Spleen (tissue), 11 donors: ENCODE measurements around the gene ITIH2. TPM values are rescaled to one million over a fixed set of nuclear protein-coding genes. Genes with fewer than 3 reads are reported as not detected.
"Not testable (repeated sequence)": the region's sequence is repeated elsewhere in the genome, so short reads cannot be mapped to it uniquely, and the experiment has no call there.

Experiments
- DNase-seq: peaks from one replicate; pipeline ENCODE4 v3.0.0-alpha.2; 2020
- H3K27ac ChIP-seq, 8 donors: fragments of 200-600 bp; sonication (generic) in 7 of 8; 1 replicate in 4 of 8; 2 replicates in 4 of 8; pipeline versions ENCODE4 v1.5.0 to v1.8.0; 2016 to 2021; ENCODE audit warnings: inconsistent platforms in 4 of 8, mild to moderate bottlenecking in 4 of 8, moderate library complexity in 1 of 8
- H3K27me3 ChIP-seq, 7 donors: fragments of 200-600 bp; sonication (generic) in 6 of 7; replicated peaks in 1 of 7; 1 replicate in 4 of 7; 2 replicates in 3 of 7; pipeline versions ENCODE4 v1.5.0 to v1.8.0; 2016 to 2021; ENCODE audit warnings: inconsistent platforms in 3 of 7, mild to moderate bottlenecking in 1 of 7
- H3K36me3 ChIP-seq, 6 donors: fragments of 200-600 bp; sonication (generic) in 5 of 6; 1 replicate in 4 of 6; 2 replicates in 2 of 6; pipeline versions ENCODE4 v1.5.0 to v1.8.0; 2016 to 2021; ENCODE audit warnings: inconsistent platforms in 2 of 6
- H3K4me1 ChIP-seq, 6 donors: fragments of 200-600 bp; sonication (generic) in 5 of 6; 1 replicate in 3 of 6; 2 replicates in 3 of 6; pipeline versions ENCODE4 v1.5.0 to v1.8.0; 2016 to 2021; ENCODE audit warnings: inconsistent platforms in 3 of 6
- H3K4me3 ChIP-seq, 8 donors: fragments of 200-600 bp; sonication (generic) in 7 of 8; 1 replicate in 4 of 8; 2 replicates in 4 of 8; pipeline versions ENCODE4 v1.5.0 to v1.8.0; 2016 to 2021; ENCODE audit warnings: inconsistent platforms in 4 of 8, mild to moderate bottlenecking in 4 of 8, moderate library complexity in 2 of 8
- H3K9me3 ChIP-seq, 8 donors: fragments of 200-600 bp; sonication (generic) in 7 of 8; 1 replicate in 4 of 8; 2 replicates in 4 of 8; pipeline versions ENCODE4 v1.5.0 to v1.8.0; 2016 to 2021; ENCODE audit warnings: inconsistent platforms in 4 of 8
- POLR2A ChIP-seq, 3 donors: fragments of 450-650 bp; IDR thresholded peaks; one replicate each; pipeline ENCODE4 v1.5.1; 2017; ENCODE audit warnings: antibody characterized with exemption in 3 of 3, mild to moderate bottlenecking in 1 of 3
- POLR2AphosphoS5 ChIP-seq, 3 donors: sonication (generic); formaldehyde crosslinking; IDR thresholded peaks; one replicate each; pipeline ENCODE4 v1.5.1; 2017; ENCODE audit warnings: antibody characterized with exemption in 3 of 3
- WGBS, 5 donors: extraction: QIAGEN DNeasy Blood & Tissue Kit in 3 of 5; methylation state at CpG; one replicate each; pipeline versions ENCODE4 v1.1.5 to v1.1.7; 2013 to 2018; 5-methylcytosine and 5-hydroxymethylcytosine counted together
- intact Hi-C: fragments of 100-400 bp; cut with DNase I; formaldehyde crosslinking; loops from one replicate; pipeline ENCODE4 v1.15.0; 2023; ENCODE audit warnings: low total_unique reads
- polyA plus RNA-seq, 3 donors: library from polyadenylated mRNA; stranded (reverse); fragments of 200-250 nt; gene quantifications; one replicate each; pipeline ENCODE4 v1.2.1, GENCODE V29; 2013
- total RNA-seq, 7 donors: library from RNA; depleted of rRNA in 3 of 7; stranded (reverse); fragments of >200 nt in 3 of 7; fragmentation: NEBNext Ultra II Directional in 4 of 7; extraction: Animal tissue kit (Norgen Biotek cat#: 25700) in 4 of 7; gene quantifications; one replicate each; pipeline versions ENCODE4 v1.1.0 to v1.2.1, GENCODE V29; 2016 to 2021
- TF ChIP-seq, protein P1 (sequence below), 11 experiments: fragments of 200-600 bp in 7 of 11; fragments of 450-650 bp in 4 of 11; sonication (generic) in 4 of 11; IDR thresholded peaks in 8 of 11; conservative IDR thresholded peaks in 3 of 11; 1 replicate in 7 of 11; 2 replicates in 4 of 11; pipeline versions ENCODE4 v1.4.0 to v1.8.0; 2016 to 2021; ENCODE audit warnings: antibody characterized with exemption in 11 of 11, inconsistent platforms in 4 of 11, mild to moderate bottlenecking in 1 of 11
- donor health status: healthy with polysubstance abuse.
- donor health status: DM: no; HTN: no; CAD: no; lungs with moderate emphysema.
- donor health status: DM: no; HTN: no; CAD: no.
- donor health status: Bipolar disorder and iron deficiency.
- donor health status: healthy.
- donor health status: DM: no; HTN: no; CAD: no.
- donor health status: DM: yes; HTN: yes; CAD: no.

The ITIH2 gene
- total and polyA plus RNA-seq, 10 donors, result not detected

DNA sequence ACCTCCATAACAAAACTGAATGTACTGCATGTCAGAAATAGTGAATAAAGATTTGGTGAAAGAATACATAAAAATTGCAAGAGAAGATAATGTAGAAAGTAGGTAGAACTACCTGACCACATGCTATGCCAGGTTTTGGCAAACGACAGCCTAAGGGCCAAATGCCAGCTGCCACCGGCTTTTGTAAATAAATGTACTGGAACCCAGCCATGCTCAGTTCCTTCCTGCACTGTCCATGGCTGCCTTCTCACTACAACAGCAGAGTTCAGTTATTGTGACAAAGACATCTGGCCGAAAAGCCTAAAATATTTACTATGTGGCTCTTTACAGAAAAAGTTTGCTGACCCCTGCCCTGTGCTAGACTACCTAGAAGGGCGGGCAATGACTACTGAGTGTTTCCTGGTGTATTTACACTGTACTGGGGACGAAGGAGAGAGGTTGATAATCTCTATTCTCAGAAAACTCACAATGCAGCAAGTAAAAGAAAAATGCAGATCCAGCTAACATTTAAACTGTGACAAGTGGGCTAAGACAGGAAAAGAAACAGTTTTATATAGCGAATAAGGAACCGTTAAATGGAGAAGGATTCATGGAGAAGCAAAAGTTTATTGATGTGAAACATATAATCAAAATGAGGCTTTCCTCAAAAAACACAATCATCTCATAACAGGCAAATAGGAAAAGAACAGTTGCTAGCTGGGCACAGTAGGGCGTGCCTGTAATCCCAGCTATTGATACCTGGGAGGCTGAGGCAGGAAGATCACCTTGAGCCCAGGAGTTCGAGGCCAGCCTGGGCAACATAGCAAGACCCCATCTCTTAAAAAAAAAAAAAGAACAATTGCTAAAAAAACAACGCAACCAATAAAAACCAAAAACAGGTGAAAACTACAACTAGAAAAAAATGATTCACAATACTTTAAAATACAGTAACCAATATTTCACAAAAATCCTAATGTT is 71.0 kb downstream of the ITIH2 start:
- no peak overlapping the region for H3K4me3 ChIP-seq
- WGBS, 5 donors, result 47 to 60% (median 59%) methylated on average over 10 of the region's 10 CpGs
- H3K9me3 ChIP-seq, result no peaks in the 10 kb centered on the region
- H3K27ac ChIP-seq, result peak overlapping the region in 5 of 8 donors; percentile 17 to 61 (median 40)
- intact Hi-C loops, result no loop called here
- peaks cover 0 to 9% (median 3%) of the 10 kb centered on the region in 6 donors for H3K4me1 ChIP-seq
- peak in 1 of 3 donors; percentile 9 for TF ChIP-seq POLR2AphosphoS5 (IDR thresholded peaks at IDR 0.05)
- TF ChIP-seq, protein P1, sequence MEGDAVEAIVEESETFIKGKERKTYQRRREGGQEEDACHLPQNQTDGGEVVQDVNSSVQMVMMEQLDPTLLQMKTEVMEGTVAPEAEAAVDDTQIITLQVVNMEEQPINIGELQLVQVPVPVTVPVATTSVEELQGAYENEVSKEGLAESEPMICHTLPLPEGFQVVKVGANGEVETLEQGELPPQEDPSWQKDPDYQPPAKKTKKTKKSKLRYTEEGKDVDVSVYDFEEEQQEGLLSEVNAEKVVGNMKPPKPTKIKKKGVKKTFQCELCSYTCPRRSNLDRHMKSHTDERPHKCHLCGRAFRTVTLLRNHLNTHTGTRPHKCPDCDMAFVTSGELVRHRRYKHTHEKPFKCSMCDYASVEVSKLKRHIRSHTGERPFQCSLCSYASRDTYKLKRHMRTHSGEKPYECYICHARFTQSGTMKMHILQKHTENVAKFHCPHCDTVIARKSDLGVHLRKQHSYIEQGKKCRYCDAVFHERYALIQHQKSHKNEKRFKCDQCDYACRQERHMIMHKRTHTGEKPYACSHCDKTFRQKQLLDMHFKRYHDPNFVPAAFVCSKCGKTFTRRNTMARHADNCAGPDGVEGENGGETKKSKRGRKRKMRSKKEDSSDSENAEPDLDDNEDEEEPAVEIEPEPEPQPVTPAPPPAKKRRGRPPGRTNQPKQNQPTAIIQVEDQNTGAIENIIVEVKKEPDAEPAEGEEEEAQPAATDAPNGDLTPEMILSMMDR (IDR thresholded peaks at IDR 0.05 in 8 of 11, conservative IDR thresholded peaks at IDR 0.05 in 3 of 11), result no peak
- TF ChIP-seq POLR2A (IDR thresholded peaks at IDR 0.05), result no peak
- no peak for DNase-seq
- peaks cover 0 to 100% (median 61%) of the 10 kb centered on the region in 6 donors for H3K36me3 ChIP-seq
- no peaks in the 10 kb centered on the region for H3K27me3 ChIP-seq

DNA sequence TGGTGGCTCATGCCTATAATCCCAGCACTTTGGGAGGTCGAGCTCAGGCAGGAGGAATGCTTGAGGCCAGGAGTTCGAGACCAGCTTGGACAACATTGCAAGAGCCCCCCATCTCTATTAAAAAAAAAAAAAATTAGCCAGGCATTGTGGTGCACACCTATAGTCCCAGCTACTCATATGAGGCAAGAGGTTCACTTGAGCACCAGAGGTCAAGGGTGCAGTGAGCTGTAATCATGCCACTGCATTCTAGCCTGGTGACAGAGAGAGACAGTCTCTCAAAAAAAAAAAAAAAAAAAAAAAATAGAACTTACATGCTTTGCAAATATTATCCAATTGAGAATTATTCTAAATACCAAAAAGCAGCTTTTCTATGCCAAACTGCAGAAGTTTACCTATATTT is 73.7 kb downstream of the ITIH2 start:
- TF ChIP-seq, protein P1 (IDR thresholded peaks at IDR 0.05 in 8 of 11, conservative IDR thresholded peaks at IDR 0.05 in 3 of 11), result no peak
- TF ChIP-seq POLR2A (IDR thresholded peaks at IDR 0.05) (no peak), POLR2AphosphoS5 (IDR thresholded peaks at IDR 0.05) (no peak)
- Histone ChIP-seq H3K4me3 (no peak overlapping the region), H3K27ac (no peak overlapping the region), H3K4me1 (peaks cover 0 to 9% (median 3%) of the 10 kb centered on the region in 6 donors), H3K27me3 (no peaks in the 10 kb centered on the region), H3K9me3 (no peaks in the 10 kb centered on the region), H3K36me3 (peaks cover 0 to 100% (median 63%) of the 10 kb centered on the region in 6 donors)
- intact Hi-C loops, result no loop called here
- WGBS, 5 donors, result 93 to 100% (median 96%) methylated on average over 2 of the region's 2 CpGs
- DNase-seq, result no peak

DNA sequence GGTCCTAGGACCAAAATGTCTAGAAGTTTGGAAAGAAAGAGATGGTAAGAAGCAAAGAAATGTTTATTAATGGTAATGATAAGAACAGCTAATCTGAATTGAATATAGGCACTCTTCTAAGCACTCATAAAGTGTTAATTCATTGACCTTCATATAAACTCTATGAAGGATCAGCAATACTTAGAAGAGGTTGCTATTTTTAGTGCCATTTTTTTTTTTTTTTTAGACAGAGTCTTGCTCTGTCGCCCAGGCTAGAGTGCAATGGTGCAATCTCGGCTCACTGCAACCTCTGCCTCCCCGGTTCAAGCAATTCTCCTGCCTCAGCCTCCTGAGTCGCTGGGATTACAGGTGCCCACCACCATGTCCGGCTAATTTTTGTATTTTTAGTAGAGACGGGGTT is 79.1 kb downstream of the ITIH2 start:
- H3K9me3 ChIP-seq, intact Hi-C loops, H3K4me3 ChIP-seq, DNase-seq, H3K27me3 ChIP-seq, H3K27ac ChIP-seq: not testable (repeated sequence)
- 87 to 95% (median 89%) methylated on average over 6 of the region's 6 CpGs for WGBS, 5 donors
- Histone ChIP-seq H3K4me1 (peaks cover 11 to 50% (median 33%) of the 10 kb centered on the region in 6 donors), H3K36me3 (peaks cover 0 to 64% (median 43%) of the 10 kb centered on the region in 6 donors)

DNA sequence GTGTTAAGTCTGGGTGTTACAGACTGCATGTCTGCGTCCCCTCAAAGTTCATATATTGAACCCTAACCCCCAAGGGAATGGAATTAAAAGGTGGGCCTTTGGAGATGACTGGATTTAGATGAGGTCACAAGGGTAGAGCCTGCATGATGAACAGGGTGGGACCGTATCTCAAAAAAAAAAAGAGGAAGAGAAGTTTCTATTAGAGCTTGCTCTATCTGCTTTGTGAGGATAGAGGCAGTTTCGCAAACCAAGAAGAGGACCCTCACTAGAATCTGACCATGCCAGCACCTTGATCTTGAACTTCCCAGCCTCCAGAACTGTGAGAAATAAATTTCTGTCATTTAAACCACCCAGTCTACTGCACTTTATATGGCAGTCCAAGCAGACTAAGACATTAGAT is 83.3 kb downstream of the ITIH2 start:
- no peak for TF ChIP-seq POLR2AphosphoS5 (IDR thresholded peaks at IDR 0.05)
- TF ChIP-seq, protein P1 (IDR thresholded peaks at IDR 0.05 in 8 of 11, conservative IDR thresholded peaks at IDR 0.05 in 3 of 11), result no peak
- no peak for TF ChIP-seq POLR2A (IDR thresholded peaks at IDR 0.05)
- peaks cover 0 to 29% (median 5%) of the 10 kb centered on the region in 6 donors for H3K36me3 ChIP-seq
- H3K4me1 ChIP-seq, result peaks cover 24 to 83% (median 65%) of the 10 kb centered on the region in 6 donors
- no peaks in the 10 kb centered on the region for H3K27me3 ChIP-seq
- peak overlapping the region in 6 of 8 donors; percentile 70 to 99 (median 90) for H3K4me3 ChIP-seq
- intact Hi-C loops, result no loop called here
- no peak for DNase-seq
- H3K27ac ChIP-seq, result peak overlapping the region in 1 of 8 donors; percentile 87
- 66 to 73% (median 68%) methylated on average over 3 of the region's 3 CpGs for WGBS, 5 donors
- no peaks in the 10 kb centered on the region for H3K9me3 ChIP-seq
